Eye (tissue), 1 donor: ENCODE measurements around the gene GNGT1.
A peak's percentile ranks its signal among the peaks of the same experiment; 100 is the strongest.
"Not testable (repeated sequence)": the region's sequence is repeated elsewhere in the genome, so short reads cannot be mapped to it uniquely, and the experiment has no call there.

Source experiments
- DNase-seq: peaks from one replicate; pipeline ENCODE4 v3.0.0-alpha.2; 2015

GNGT1 gene

DNA sequence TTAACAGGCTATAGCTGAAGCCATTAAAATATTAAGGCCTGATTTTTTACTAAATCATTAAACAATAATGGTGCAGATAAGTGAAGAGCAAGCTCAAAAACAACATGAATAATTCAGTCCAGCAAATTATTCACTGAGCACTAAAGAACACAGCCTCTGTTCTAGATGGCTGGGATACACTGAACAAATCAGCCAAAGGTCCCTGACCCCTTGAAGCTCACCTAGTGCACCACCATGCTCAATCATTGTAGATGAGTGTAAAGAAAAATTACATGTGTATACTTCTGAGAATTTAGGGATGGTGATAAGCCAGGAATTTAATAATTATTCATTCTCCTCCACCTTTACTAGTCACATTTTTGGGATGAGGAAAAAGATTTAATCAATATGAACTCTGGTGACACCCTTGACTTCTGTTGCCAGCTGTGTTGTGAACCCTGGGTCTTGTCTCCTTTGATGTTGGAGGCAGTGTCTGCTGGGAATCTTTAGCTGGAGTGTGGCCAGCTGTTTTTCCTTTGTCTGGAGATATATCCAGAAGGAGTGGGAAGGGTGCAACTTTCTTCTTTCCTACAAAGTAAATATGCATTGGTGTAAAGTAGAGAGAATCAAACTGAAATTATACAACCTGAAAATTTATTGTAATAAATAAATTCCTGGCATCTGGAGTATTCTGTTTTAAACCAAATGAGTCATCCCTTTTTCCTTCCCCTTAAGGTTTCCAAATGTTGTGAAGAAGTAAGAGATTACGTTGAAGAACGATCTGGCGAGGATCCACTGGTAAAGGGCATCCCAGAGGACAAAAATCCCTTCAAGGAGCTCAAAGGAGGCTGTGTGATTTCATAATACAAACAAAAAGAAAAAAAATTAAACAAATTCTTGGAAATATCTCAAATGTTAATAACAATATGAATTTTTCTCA, 4.0 kb downstream of the GNGT1 start:
- no peak for DNase-seq

GRCh38 chr7:93911242-93911641, 4.9 kb downstream of the GNGT1 start:
- DNase-seq, result not testable (repeated sequence)

DNA sequence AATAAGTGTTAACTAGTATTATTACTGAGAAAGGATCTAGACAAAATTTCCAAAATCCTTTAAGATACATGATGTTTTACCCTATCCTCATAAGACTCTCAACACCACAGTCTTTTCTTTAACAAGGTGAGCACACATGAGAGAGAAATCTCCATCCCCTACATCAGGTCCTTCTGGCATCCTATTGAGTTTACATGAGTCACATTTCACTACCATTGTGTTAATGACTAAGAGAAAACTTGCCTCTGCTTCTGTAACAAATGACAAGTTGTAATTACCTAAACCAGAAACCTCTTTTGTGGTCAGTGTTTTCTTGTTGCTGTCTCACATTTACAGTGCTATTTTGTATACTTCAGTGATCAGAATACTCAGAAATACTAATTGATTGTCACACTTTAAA, 5.3 kb downstream of the GNGT1 start:
- not testable (repeated sequence) for DNase-seq

GRCh38 chr7:93913197-93913596, 6.8 kb downstream of the GNGT1 start:
- no peak for DNase-seq

DNA sequence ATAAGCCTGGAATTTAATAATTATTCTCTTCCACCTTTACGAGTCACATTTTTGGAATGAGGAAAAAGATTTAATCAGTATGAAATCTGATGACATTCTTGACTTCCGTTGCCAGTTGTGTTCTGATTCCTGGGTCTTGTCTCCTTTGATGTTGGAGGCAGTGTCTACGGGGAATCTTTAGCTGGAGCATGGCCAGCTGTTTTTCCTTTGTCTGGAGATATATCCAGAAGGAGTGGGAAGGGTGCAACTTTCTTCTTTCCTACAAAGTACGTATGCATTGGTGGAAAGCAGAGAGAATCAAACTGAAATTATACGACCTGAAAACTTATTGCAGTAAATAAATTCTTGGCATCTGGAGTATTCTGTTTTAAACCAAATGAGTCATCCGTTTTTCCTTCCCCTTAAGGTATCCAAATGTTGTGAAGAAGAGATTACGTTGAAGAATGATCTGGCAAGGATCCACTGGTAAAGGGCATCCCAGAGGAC, 8.3 kb downstream of the GNGT1 start:
- DNase-seq, result no peak

DNA sequence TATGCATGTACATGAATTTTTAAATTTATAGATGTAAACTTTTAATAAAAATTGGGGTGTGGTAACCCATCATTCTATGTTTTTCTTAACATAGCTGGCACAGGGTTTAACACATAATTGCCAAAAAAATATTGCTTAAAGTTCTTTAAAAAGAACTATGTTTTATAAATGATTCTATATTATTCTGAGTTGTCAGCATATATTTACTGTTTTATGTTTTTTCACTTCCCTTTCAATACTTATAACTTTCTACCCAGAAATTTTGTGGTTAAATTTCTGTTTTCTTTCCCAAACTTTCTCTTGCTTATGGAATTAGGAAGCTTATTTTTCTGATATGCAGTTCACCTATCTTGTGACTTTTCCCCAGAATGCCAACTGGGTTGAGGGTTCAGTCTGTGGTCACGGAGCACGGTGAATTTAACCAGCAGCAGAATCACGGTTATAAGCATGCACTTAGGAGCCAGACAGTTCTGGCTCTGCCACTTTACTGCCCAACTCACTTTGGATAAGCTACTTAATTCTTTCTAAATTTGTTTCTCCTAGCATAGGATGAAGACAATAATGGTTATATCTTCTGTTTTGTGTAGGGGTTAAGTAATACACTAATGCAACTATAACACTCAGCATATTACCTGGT, 9.0 kb downstream of the GNGT1 start:
- DNase-seq, result not testable (repeated sequence)

GRCh38 chr7:93915888-93916287, 9.5 kb downstream of the GNGT1 start:
- not testable (repeated sequence) for DNase-seq

DNA sequence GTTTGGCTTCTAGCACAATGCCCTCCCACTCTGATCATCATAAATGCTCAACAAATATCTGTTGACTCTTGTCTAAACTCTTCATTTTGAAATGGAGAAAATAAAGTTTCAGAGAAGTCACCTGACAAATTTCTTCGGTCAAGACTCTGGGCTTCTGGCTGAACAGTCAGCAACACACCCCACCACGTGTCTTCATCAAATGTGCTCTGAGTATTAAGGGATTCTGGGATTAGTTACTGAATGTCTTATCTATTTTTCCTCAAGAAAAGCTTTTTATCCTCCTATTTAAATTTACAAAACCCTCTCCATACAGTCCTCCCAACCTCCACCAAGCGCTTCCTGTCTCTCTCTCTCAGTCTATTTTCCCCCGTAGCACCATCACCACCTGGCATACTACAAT, 9.9 kb downstream of the GNGT1 start:
- DNase-seq, result not testable (repeated sequence)

- DNase-seq, result peak; percentile 35
Observed at GRCh38 chr7:93920496-93921182, 14.3 kb downstream of the GNGT1 start.

- no peak for DNase-seq
Observed at GRCh38 chr7:93921186-93921585, 14.8 kb downstream of the GNGT1 start.

DNA sequence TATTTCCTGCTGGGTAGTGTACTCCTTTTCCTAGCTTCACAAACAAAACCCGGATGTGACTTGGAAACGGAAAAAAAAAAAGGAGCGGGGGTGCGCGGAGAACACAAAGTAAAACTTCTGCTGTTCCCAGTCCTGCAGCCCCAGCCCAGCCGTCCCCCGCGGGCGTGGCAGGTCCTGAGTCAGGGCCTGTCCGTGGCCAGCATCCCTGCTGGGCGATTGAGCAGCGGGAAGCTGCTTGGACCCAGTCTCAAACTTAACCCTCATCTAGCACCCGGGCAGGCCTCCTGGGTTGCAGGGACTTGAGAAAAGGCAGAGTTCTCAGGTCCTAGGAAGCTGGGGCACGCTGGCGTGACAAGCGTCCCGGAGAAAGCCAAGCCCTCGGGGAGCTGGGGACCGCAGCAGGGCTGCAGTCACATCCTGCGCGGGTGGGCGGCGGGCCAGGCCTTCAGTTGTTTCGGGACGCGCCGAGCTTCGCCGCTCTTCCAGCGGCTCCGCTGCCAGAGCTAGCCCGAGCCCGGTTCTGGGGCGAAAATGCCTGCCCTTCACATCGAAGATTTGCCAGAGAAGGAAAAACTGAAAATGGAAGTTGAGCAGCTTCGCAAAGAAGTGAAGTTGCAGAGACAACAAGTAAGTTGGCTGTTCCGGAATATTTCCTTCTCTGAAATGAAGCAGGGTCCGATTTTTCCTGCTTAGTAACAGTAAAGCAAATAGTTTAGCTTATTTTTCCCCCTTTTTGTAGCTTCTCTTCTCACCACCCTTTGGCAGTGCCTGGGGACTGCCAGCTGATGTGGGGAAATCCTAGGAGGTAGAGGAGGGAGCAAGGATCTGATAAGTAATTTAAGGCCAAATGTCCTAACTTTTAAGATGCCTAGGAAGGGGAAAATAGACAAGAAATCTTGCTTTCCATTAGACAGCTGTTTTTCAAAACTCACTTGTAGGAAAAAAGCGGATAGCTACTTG, 15.5 kb downstream of the GNGT1 start, which contains the start of gene GNG11:
TSS of gene GNG11 (plus strand) at position 129 of the 960 bp plus-strand sequence. CDS start at position 532, 403 bp downstream.
- peak; percentile 88 for DNase-seq

DNA sequence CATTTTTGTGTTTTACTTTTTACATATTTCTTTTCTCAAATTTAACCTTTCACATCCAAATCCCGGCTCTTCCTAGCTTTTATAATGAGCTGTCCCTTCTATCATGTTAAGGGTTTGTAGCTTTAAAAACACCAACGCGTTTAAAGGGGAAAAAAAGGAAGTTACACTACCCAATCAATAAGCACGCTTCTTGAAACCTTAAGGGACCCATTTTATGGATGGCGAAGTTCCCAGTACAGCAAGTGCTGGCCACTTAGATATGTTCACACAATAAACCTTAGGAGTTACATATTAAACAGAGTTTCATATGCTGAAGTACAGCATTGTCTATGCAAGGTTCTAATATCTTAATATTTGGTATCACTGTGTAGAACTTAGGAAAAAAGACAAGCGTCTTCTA, 16.9 kb downstream of the GNGT1 start:
- DNase-seq, result no peak

- DNase-seq, result no peak
Observed at GRCh38 chr7:93923942-93924341, 17.6 kb downstream of the GNGT1 start.

GRCh38 chr7:93926800-93927199, 20.4 kb downstream of the GNGT1 start:
- DNase-seq, result no peak

GRCh38 chr7:93927585-93927984, 21.2 kb downstream of the GNGT1 start:
- no peak for DNase-seq

DNA sequence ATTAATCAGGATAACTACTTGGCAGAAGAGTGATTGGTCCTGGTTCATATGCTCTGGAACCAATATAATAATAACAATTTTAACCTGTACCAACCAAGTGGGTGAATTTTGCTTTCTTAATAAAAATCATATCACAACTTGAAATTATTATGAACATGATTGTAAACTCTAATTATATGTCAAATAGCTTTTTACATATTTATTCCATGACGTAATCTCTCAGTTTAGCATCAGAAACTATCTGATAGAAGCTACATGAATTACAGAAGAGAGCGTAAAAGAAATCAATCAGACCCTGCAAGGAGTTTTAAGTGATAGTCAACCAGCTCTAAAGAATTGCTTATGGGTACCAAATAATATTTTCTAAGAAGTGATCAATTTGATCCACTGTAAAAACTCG, 25.3 kb downstream of the GNGT1 start:
- DNase-seq, result no peak

DNA sequence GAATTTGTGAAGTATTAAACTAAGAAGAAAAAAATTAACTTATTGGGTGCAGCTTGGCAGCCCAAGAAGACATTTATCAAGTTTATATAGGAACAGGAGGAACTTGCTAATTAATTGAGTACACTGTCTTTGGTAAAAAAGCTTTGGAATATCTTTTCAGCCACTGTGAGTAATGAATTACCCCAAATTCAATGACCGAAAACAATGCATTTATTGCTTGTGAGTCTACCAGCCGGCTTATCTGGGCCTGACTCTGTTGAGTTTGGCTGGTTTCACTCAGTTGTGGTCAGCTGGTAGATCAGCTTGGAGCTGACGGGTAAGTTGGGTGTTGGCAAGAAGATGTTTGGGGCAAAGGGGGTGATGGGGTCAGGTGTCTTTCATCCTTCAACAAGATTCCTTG, 26.8 kb downstream of the GNGT1 start:
- no peak for DNase-seq

DNA sequence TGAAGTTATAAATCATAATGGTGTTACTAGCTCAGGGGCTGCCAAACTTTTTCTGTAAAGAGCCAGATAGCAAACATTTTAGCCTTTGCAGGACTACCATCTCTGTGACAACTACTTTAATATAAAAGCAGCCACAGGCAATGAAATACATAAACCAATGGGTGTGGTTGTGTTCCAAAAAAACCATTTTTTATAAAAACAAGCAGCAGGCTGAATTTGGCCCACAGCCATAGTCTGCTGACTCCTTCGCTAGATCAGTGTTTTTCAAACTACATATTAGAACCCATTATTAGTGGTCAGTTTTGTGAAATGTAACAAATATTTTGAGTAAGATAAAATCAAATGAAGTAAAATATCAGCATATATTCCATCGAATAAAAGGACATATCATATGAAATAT, 28.7 kb downstream of the GNGT1 start:
- DNase-seq, result no peak

DNA sequence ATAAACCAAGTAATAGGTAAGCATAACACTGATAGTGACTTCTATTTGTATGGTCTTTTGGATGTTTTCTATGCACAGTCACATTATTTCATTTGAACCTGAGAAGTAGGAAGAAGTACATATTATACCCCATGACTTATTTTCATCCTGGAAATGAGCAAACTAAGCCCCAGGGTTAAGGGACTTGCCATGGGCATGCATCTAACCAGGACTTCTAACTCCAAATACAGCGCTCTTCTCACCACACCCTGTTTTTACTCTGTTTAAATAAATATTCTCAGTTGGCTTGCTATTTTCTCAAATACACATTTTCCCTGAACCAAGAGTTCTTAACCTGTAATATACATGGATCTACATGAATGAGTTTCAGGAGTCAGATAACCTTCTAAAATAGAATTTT, 31.5 kb downstream of the GNGT1 start:
- DNase-seq, result no peak

- no peak for DNase-seq
Observed at GRCh38 chr7:93938293-93938692, 31.9 kb downstream of the GNGT1 start.

- DNase-seq, result no peak
Observed at GRCh38 chr7:93941945-93942344, 35.6 kb downstream of the GNGT1 start.
